Left cardiac atrium (tissue), 4 donors: ENCODE results near the gene PCDHGA7. TPM values are rescaled to one million over a fixed set of nuclear protein-coding genes. Genes with fewer than 3 reads are reported as not detected.
"Not testable (repeated sequence)": the region's sequence is repeated elsewhere in the genome, so short reads cannot be mapped to it uniquely, and the experiment has no call there.

Source experiments
- ATAC-seq, 2 donors: fragments of 200-7000 bp; cut with Tn5 transposase; one replicate each; pipeline ENCODE4 v1.9.1; 2020; ENCODE audit warnings: mild to moderate bottlenecking in 2 of 2, moderate library complexity in 2 of 2
- DNase-seq: peaks from one replicate; pipeline ENCODE4 v3.0.0-alpha.2; 2020
- intact Hi-C, 2 donors: fragments of 100-400 bp; cut with DNase I; formaldehyde crosslinking; loops; one replicate each; pipeline versions ENCODE4 v1.14.1 to v1.15.1; 2022 to 2023
- long read RNA-seq: library from polyadenylated mRNA; unstranded; transcript quantifications from one replicate; pipeline ENCODE4 v2.0.0, GENCODE V29; 2021
- total RNA-seq, 2 donors: library from RNA; stranded (reverse); fragmentation: NEBNext Ultra II Directional; extraction: Animal tissue kit (Norgen Biotek cat#: 25700); gene quantifications; one replicate each; pipeline ENCODE4 v1.2.1, GENCODE V29; 2021
- donor health status: DM: no; HTN: yes; CAD: no.
- donor health status: DM: no; HTN: yes; CAD: no; lungs with severe emphysema.
- donor health status: DM: yes; HTN: yes; CAD: no.
- donor health status: Dilated cardiomyopathy.

Gene PCDHGA7
- 1 to 10 TPM; 3.2 to 3.5 TPM for total RNA-seq
- long read RNA-seq = 0 reads

DNA sequence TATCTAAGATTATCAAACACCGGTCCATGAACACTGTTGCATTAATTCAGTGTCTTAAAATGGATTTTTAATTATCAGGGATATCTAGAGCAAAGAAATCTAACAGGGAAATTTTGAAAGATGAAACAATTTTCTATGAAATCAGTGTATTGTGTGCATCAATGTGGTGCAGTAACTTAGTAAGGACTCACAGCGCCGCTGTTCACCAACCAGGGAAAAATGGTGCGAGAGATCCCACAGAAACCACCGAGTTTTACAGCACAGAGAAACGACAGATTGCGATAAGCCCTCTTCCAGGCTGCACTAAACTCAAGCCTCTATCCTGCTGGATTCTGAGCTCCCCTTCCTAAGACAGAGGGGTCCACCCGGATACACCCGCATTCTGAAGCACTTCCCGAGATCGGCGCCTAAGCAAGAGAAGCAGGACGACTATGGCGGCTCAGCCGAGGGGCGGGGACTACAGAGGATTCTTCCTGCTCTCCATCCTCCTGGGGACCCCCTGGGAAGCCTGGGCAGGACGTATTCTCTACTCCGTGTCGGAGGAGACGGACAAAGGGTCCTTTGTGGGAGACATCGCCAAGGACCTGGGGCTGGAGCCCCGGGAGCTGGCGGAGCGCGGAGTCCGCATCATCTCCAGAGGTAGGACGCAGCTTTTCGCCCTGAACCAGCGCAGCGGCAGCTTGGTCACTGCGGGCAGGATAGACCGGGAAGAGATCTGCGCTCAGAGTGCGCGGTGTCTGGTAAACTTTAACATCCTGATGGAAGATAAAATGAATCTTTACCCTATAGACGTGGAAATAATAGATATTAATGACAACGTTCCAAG is at the start of gene PCDHGA7:
PCDHGA7 (plus strand) TSS at position 274 of the 826 bp plus-strand sequence; CDS start at position 432, 158 bp downstream.
- DNase-seq (no peak), ATAC-seq (peak in 1 of 2 donors; percentile 34)
- intact Hi-C loops = no loop called here

- ATAC-seq (peak; percentile 74 to 78), DNase-seq (peak; percentile 31)
- intact Hi-C loops = loop anchor here (5.0 to 10.0 kb wide), 2 partner anchors 224 to 226 kb away; no protein-coding TSS in a partner anchor
Observed at GRCh38 chr5:141338538-141339306, 43.8 kb upstream of the PCDHGA7 start, which contains the start of gene PCDHGA2. Gene PCDHGA2, plus strand, starts transcription at chr5:141338760.

DNA sequence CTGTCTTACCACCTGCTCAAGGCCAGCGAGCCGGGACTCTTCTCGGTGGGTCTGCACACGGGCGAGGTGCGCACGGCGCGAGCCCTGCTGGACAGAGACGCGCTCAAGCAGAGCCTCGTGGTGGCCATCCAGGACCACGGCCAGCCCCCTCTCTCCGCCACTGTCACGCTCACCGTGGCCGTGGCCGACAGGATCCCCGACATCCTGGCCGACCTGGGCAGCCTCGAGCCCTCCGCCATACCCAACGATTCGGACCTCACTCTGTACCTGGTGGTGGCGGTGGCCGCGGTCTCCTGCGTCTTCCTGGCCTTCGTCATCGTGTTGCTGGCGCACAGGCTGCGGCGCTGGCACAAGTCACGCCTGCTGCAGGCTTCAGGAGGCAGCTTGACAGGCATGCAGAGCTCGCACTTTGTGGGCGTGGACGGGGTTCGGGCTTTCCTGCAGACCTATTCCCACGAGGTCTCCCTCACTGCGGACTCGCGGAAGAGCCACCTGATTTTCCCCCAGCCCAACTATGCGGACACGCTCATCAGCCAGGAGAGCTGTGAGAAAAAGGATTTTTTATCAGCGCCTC is 41.7 kb upstream of the PCDHGA7 start:
- ATAC-seq, DNase-seq, intact Hi-C loops: not testable (repeated sequence)

DNA sequence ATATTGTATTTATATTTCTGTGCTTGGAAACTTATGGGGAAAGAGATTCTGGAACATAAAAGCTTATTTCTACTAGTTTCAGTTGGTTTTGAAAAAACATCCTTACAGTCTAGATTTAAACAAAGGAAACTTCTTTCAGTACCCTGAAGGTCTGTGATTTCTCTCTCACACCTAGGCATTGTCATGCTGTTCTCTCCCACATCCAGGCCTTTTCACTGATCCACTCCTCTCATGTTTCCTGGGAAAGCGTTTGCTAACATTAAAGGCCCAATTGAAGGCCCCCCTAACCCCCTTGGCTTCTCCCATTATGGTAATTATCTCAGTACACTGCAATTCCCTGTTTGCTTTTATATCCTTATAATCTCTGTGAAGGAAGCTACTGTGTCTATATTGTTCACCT is 39.8 kb upstream of the PCDHGA7 start:
- intact Hi-C loops = no loop called here
- DNase-seq = no peak
- no peak for ATAC-seq

DNA sequence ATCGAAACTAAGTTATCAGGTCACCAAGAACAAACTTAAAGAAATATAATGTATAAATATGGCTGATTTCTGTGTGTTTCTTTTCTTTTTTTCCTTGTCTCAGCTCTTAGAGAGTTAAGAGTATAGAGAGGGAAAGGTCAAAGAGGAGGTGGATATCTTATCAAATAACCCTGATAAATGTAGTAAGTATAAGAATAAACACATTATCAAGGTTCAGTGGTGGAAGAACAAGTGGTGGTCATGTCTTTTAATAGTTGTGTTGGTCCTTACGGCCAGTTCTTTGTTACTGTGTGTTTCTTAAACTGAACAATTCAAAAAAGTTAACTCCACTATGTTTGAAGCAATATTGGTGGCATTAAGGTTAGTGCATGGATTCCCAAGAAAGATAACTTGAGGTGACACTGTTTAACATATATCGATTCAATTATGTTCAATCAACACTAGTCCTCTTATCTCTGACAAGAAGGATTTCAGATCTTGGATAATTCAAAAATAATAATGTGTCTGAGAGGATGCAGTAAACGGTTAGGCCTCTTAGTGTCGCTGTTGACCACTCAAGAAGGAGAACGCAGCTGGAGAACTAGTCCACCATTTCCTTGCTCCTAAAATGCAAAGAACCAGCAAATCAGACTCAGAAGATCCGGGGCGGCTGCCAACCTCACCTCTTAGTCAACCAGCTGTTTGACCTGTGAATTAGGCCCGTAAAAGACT is 39.1 kb upstream of the PCDHGA7 start, which contains the start of gene PCDHGA3:
PCDHGA3 (plus strand) TSS at position 588 of the 711 bp plus-strand sequence. CDS start 205 bp downstream, outside the sequence.
- no peak for DNase-seq
- intact Hi-C loops = no loop called here
- ATAC-seq = peak; percentile 34 to 58

- no peak for DNase-seq
- peak in 1 of 2 donors; percentile 48 for ATAC-seq
- intact Hi-C loops = no loop called here
Observed at GRCh38 chr5:141343953-141344463, 38.5 kb upstream of the PCDHGA7 start.

DNA sequence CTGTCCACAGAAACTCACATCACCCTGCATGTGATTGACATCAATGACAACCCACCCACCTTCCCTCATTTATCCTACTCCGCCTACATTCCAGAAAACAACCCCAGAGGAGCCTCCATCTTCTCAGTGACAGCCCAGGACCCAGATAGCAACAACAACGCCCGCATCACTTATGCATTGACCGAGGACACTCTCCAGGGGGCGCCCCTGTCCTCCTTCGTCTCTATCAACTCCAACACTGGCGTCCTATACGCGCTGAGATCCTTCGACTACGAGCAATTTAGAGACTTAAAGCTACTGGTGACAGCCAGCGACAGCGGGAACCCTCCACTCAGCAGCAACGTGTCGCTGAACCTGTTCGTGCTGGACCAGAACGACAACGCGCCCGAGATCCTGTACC is 37.2 kb upstream of the PCDHGA7 start:
- ATAC-seq = no peak

GRCh38 chr5:141346017-141346416 is 36.5 kb upstream of the PCDHGA7 start:
- DNase-seq, intact Hi-C loops, ATAC-seq: not testable (repeated sequence)

More for the DNA sequence above, 37.2 kb upstream of the PCDHGA7 start:
- intact Hi-C loops = no loop called here
- DNase-seq = no peak

- peak; percentile 57 to 66 for ATAC-seq
- intact Hi-C loops = loop anchor here in 1 of 2 donors (10.0 kb wide), 2 partner anchors 55 to 145 kb away; partner anchors contain the start of genes PCDHB12, PCDHGA9 and PCDHGB6
- DNase-seq = peak; percentile 38
Observed at GRCh38 chr5:141349917-141350619, 32.5 kb upstream of the PCDHGA7 start, which contains the start of gene PCDHGB1. Gene PCDHGB1, plus strand, starts transcription at chr5:141350099. Its CDS starts 162 bp downstream, at chr5:141350261.

DNA sequence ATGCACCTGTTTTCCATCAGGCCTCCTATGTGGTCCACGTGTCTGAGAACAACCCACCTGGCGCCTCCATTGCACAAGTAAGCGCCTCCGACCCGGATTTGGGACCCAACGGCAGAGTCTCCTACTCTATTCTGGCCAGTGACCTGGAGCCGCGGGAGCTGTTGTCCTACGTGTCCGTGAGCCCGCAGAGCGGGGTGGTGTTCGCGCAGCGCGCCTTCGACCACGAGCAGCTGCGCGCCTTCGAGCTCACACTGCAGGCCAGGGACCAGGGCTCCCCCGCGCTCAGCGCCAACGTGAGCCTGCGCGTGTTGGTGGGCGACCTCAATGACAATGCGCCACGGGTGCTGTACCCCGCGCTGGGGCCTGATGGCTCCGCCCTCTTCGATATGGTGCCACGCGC is 31.0 kb upstream of the PCDHGA7 start:
- no peak for ATAC-seq
- DNase-seq = no peak
- intact Hi-C loops = loop anchor here in 1 of 2 donors (10.0 kb wide), 2 partner anchors 53 to 147 kb away; partner anchors contain the start of genes PCDHB12, PCDHGA9 and PCDHGB6

DNA sequence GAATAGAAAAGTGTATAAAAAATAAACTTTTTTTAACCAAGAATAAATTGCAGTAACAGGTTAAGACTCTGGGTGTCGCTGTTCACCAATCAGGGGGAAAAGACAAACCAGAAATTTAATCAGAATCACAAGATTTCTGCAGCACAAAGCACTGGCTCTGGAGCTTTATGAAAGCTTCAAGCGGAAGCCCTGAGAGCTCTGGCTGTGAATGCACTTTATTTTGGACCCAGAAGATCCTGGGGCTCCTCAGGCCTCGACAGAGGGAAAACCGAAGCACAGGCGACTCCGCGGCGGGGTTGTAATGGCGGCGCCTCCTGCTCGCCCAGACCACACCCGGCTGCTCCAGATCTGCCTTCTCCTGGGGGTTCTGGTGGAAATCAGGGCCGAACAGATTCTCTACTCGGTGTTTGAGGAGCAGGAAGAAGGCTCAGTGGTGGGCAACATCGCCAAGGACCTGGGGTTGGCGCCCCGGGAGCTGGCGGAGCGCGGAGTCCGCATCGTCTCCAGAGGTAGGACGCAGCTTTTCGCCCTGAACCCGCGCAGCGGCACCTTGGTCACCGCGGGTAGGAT is 27.6 kb upstream of the PCDHGA7 start, which contains the start of gene PCDHGA4:
PCDHGA4 (plus strand) TSS at position 122 of the 570 bp plus-strand sequence; CDS start at position 209, 87 bp downstream.
- intact Hi-C loops = loop anchor here in 1 of 2 donors (10.0 kb wide), 2 partner anchors 50 to 150 kb away; partner anchors contain the start of genes PCDHB12, PCDHGA9 and PCDHGB6
- ATAC-seq (no peak), DNase-seq (no peak)

DNA sequence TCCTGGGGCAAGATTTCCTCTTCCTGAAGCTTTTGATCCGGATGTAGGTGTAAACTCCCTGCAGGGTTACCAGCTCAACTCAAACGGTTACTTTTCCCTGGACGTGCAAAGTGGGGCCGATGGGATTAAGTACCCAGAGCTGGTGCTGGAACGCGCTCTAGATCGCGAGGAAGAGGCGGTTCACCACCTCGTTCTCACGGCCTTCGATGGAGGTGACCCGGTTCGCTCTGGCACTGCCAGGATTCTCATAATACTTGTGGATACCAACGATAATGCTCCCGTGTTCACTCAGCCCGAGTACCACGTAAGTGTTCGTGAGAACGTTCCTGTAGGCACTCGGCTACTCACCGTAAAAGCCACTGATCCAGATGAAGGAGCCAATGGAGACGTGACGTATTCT is 26.9 kb upstream of the PCDHGA7 start:
- no peak for DNase-seq
- ATAC-seq = no peak
- intact Hi-C loops = loop anchor here in 1 of 2 donors (10.0 kb wide), 2 partner anchors 49 to 151 kb away; partner anchors contain the start of genes PCDHB12, PCDHGA9 and PCDHGB6

DNA sequence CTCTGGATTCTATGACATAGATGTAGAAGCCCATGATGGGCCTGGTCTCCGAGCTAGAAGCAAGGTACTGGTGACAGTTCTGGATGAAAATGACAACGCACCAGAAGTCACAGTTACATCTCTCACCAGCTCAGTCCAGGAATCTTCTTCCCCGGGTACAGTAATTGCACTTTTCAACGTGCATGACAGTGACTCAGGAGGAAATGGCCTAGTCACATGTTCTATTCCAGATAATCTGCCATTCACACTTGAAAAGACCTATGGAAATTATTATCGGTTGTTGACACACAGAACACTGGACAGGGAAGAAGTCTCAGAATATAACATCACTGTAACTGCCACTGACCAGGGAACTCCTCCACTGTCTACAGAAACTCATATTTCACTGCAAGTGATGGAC is 26.4 kb upstream of the PCDHGA7 start:
- no peak for DNase-seq
- no peak for ATAC-seq
- intact Hi-C loops = loop anchor here in 1 of 2 donors (10.0 kb wide), 2 partner anchors 49 to 151 kb away; partner anchors contain the start of genes PCDHB12, PCDHGA9 and PCDHGB6

- DNase-seq = no peak
- intact Hi-C loops = loop anchor here in 1 of 2 donors (10.0 kb wide), 2 partner anchors 48 to 152 kb away; partner anchors contain the start of genes PCDHB12, PCDHGA9 and PCDHGB6
- no peak for ATAC-seq
Observed at GRCh38 chr5:141356950-141357349, 25.6 kb upstream of the PCDHGA7 start.

GRCh38 chr5:141359790-141360426 is 22.6 kb upstream of the PCDHGA7 start, which contains the start of gene PCDHGB2:
Gene PCDHGB2, plus strand, starts transcription at chr5:141359994. Its CDS starts 142 bp downstream, at chr5:141360136.
- no peak for ATAC-seq
- no peak for DNase-seq
- intact Hi-C loops = loop anchor here in 1 of 2 donors (10.0 kb wide), 2 partner anchors 45 to 155 kb away; partner anchors contain the start of genes PCDHB12, PCDHGA9 and PCDHGB6

- intact Hi-C loops = no loop called here
- no peak for DNase-seq
Observed at GRCh38 chr5:141360685-141361084, 21.9 kb upstream of the PCDHGA7 start.

More at GRCh38 chr5:141360685-141361084, 21.9 kb upstream of the PCDHGA7 start:
- ATAC-seq = no peak
